GM18502 (cell line): ENCODE data around the gene IL1A.
"Not testable (repeated sequence)": the region's sequence is repeated elsewhere in the genome, so short reads cannot be mapped to it uniquely, and the experiment has no call there.

Experiments used
- ATAC-seq: cut with Tn5 transposase; IDR thresholded peaks from one replicate; pipeline ENCODE4 v1.9.1; 2021; ENCODE audit warnings: mild to moderate bottlenecking; ENCODE audit not compliant: unreplicated experiment, poor library complexity

IL1A gene

DNA sequence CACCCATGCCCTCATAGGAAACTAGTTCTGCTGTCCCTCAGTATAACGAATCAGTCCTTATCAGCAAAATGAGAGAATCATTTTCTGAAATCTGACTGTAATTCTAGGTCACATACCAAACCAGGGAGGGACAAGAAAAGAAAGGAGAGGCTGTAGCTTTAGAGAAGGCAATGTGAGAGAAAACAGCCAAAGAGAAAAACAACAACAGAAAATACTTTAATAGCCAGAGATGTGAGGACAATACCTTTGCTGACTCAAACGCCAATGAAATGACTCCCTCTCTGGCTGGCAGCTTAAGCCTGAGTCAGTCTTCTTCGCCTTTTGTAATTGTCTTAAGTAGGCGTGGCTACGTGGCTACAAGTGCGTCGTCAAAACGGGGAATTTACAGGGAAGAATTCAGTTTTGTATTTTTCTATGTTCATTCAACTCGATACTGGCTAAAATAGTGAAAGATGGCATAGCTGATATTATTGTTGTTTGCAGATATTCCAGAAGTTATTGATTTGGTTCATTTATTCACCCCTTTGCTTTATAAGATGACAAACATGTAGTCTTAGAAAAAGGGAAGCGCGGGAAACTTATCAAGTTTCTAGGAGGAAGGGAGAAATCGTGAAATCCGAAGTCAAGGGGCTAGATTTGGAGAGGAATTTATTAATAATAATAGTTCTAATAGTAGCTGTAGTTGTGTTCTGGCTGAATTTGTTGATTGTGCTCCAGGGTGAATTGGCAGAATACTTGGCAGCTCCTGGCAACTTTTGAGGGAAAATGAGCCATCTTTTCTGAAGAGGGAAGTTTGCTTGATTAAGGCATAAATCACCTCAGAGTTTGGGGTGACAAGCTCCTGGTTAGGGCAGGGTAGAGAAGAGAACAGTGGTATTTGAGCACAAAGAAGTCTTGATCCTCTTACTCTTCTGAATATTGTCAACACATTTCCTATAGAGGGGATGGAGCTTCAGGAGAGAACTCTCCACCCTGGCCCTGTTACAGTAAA lies at the start of gene IL1A:
IL1A (minus strand) TSS at position 295 of the 991 bp plus-strand sequence. CDS start 723 bp downstream, outside the sequence.
- ATAC-seq, result no peak

- ATAC-seq, result no peak
Observed at GRCh38 chr2:112833976-112834375, 49.7 kb upstream of the IL1A start.

- not testable (repeated sequence) for ATAC-seq
Observed at GRCh38 chr2:112833639-112833931, 49.3 kb upstream of the IL1A start.

DNA sequence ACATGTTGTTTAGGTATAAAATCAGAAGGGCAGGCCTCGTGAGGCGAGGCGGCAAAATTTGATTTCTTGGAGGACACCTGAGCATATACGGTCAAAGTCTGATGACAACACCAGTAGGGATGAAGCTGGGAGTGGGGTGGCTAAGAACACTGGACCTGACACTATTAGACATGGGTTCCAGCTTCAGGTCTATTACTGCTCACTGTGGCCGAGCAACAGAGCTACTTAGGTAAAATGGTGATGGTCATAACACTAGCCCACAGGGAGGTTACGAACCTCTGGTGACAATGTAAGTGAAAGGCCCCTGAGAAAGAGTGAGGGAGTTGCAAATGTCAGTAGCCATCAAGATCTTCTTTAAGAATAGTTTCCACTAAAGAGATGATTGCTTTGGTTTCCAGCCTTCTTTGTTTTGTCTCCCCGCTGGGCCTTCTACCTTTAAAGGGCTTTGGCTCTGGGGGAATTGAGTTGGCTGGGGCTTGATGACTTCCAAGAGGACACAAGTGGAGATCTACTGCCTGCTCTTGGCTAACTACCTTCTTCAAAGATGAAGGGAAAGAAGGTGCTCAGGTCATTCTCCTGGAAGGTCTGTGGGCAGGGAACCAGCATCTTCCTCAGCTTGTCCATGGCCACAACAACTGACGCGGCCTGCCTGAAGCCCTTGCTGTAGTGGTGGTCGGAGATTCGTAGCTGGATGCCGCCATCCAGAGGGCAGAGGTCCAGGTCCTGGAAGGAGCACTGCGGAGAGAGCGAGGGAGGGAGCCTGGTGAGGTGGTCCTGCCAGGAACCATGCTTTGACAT lies 48.7 kb upstream of the IL1A start:
- ATAC-seq, result no peak

GRCh38 chr2:112831946-112832840 lies 47.9 kb upstream of the IL1A start:
- no peak for ATAC-seq

DNA sequence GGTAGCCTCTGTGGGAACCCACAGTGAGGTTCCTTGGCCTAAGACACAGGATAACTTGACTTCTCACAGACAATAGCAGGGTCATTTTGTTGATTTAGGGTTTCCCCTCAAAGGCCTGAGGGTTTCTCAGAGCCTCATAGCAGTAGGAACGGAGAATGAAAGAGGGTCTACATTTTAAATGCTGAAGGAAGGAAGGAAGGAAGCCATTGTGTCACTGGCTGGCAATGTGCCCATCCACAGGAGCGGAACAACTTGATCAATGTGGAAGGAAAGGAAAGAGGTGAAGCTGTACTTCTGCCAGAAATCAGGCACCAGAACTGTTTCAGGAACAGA lies 47.2 kb upstream of the IL1A start:
- no peak for ATAC-seq

- ATAC-seq, result no peak
Observed at GRCh38 chr2:112830682-112831512, 46.6 kb upstream of the IL1A start.

DNA sequence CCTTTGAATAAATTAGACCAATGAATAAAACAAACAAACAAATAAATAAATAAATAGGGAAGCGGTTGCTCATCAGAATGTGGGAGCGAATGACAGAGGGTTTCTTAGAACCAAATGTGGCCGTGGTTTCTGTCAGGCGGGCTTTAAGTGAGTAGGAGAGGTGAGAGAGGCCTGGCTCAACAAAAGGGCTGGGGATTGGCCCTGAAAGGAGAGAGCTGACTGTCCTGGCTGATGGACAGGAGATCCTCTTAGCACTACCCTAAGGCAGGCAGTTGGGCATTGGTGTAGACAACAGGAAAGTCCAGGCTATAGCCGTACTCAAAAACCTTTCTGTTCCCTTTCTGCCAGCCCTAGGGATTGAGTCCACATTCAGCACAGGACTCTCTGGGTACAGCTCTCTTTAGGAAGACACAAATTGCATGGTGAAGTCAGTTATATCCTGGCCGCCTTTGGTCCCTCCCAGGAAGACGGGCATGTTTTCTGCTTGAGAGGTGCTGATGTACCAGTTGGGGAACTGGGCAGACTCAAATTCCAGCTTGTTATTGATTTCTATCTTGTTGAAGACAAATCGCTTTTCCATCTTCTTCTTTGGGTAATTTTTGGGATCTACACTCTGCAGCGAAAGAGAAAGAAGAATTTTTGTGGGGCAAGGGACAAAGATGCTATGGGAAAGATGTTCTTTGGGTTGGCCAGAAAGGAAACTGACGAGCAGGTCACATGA lies 45.8 kb upstream of the IL1A start:
- no peak for ATAC-seq

DNA sequence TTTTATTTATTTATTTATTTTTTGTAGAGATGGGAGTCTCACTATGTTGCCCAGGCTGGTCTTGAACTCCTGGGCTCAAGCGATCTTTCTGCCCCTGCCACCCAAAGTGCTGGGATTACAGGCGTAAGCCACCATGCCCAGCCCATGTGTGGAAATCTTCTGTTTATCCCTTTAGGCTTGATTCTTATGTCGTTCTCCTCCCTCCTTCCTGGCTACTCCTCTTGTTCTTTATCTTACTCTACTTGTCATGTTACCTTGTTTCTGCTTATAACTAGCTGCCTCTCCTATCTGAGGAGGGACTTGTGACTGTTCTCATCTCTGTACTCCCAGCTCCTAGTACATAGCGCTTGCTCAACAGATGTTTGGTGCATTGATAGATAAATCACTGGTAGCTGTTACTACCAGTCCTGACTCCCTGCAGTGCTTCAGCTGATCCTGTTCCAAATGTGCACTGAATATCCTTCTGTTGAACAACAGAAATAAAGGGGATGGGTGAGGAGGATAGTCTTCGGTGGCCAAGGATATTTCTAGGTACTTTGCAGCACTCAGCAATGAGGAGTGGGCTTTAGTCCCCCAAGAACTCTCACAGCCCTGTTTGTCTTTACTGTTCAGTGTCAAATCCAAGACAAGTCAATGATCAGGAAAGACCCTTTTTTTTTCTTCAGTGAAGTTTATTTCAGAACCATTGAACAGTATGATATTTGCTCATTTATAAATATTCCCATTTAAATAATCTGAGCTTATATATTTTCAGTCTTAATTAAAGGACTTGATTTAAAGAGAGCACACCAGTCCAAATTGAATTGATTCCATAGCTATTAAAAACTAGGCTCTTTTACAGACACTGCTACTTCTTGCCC lies 45.0 kb upstream of the IL1A start:
- ATAC-seq, result no peak

- no peak for ATAC-seq
Observed at GRCh38 chr2:112828251-112828691, 44.0 kb upstream of the IL1A start.

GRCh38 chr2:112827604-112828185 lies 43.4 kb upstream of the IL1A start:
- no peak for ATAC-seq

DNA sequence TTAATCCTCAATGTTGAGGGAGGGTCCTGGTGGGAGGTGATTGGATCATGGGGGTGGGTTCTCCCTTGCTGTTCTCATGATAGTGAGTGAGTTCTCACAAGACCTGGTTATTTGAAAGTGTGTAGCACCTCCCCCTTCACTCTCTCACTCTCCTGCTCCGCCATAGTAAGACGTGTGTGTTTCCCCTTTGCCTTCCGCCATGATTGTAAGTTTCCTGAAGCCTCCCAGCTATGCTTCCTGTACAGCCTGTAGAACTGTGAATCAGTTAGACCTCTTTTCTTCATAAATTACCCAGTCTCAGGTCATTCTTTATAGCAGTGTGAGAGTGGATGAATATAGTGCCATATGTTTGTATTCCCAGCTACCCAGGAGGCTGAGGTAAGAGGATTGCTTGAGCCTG lies 42.7 kb upstream of the IL1A start:
- no peak for ATAC-seq

- ATAC-seq, result no peak
Observed at GRCh38 chr2:112825706-112826105, 41.4 kb upstream of the IL1A start.

DNA sequence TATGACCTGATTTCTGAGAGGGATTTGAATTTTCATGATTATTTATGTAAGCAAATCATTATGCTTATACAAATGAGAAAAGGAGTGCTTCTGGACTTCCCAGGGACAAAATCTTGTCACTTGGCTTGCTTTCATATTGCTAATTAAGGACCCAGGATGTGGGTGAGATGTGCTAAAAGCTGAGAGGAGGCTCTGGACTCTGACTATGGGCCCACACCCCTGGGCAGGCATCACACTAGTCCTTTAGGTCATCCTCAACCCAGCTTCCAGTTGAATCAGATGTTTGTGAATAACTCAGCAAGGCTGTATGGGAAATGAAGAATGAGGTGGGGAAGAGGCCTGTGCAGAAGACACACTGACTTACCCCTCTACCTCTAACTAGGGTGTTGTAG lies 40.4 kb upstream of the IL1A start:
- no peak for ATAC-seq

- ATAC-seq, result no peak
Observed at GRCh38 chr2:112821682-112822081, 37.4 kb upstream of the IL1A start.

GRCh38 chr2:112821142-112821541 lies 36.8 kb upstream of the IL1A start:
- ATAC-seq, result no peak

GRCh38 chr2:112820343-112820742 lies 36.0 kb upstream of the IL1A start:
- ATAC-seq, result no peak

DNA sequence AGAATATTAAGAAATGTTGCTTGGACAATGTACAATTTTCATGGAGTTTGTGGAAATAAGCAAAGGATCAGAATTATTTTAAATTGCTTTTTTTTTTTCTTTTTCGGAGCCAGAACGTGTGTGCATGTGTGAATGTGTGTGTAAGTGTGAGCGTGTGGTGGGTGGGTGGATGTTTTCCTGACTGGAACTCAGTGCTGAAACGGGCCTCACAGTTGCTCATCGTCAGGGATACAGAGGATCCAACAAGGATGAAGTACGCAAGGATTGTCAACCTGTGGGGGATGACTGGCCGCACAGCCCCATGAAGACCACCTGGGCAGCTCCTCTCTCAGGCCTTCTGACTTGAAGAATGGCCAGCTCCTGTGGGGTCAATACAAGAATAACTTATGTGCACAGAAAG lies 34.8 kb upstream of the IL1A start:
- no peak for ATAC-seq
